Hepatocyte (in vitro differentiated cells): ENCODE measurements around the gene MSI2.

Experiments used
- CTCF ChIP-seq: fragments of 200-600 bp; sonication (generic); IDR thresholded peaks from 2 replicates; pipeline ENCODE4 v1.5.1; 2016; ENCODE audit warnings: antibody characterized with exemption, mild to moderate bottlenecking; ENCODE audit not compliant: poor library complexity
- EZH2 ChIP-seq: fragments of 200-600 bp; sonication (generic); IDR thresholded peaks from 2 replicates; pipeline ENCODE4 v1.6.1; 2016; ENCODE audit warnings: antibody characterized with exemption, mild to moderate bottlenecking, borderline replicate concordance
- EZH2phosphoT487 ChIP-seq: fragments of 200-600 bp; sonication (generic); IDR thresholded peaks from one replicate; pipeline ENCODE4 v1.6.1; 2018; ENCODE audit warnings: antibody characterized with exemption, mild to moderate bottlenecking, low read depth, moderate library complexity; ENCODE audit not compliant: unreplicated experiment, severe bottlenecking

DNA sequence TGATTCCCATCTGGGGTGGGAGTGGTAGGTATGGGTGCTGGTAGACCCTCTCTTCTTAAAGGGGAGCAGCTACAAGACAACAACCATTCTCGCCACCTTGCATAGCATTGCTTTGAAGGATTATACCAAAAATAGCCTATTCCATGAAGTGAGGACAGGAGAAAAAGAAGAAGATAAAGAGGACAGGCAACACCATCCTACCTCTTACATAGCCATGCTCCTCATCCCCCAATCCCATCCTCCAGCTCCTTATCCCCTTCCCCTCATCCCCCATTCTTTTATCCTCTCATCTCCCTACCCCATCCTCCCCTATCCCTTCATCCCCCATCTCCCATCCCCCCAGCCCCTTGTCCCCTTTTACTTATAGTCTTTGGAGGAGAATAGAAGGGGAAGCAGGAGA lies 459.7 kb downstream of the MSI2 start:
- TF ChIP-seq EZH2: no peak
- TF ChIP-seq CTCF: no peak
- no peak for TF ChIP-seq EZH2phosphoT487
